DND-41 (cell line): ENCODE measurements around the gene SERPINB8.

Source experiments
- ATAC-seq: fragments of 200-7000 bp; cut with Tn5 transposase; 3 replicates; pipeline ENCODE4 v1.9.1; 2021; ENCODE audit warnings: low read depth; ENCODE audit not compliant: insufficient read depth
- DNase-seq: peaks from one replicate; pipeline ENCODE4 v3.0.0-alpha.2; 2020
- H2AFZ ChIP-seq: 2 replicates; pipeline ENCODE4 v1.6.0; 2012; ENCODE audit warnings: low read depth, low read length
- H3K27ac ChIP-seq: 2 replicates; pipeline ENCODE4 v1.5.1; 2012; ENCODE audit warnings: low read length, inconsistent platforms
- H3K27me3 ChIP-seq: fragments of 200-600 bp; sonication (generic); 2 replicates; pipeline ENCODE4 v1.6.0; 2012; ENCODE audit warnings: low read length, mild to moderate bottlenecking, inconsistent platforms; ENCODE audit not compliant: insufficient read depth, poor library complexity
- H3K36me3 ChIP-seq: 2 replicates; pipeline ENCODE4 v1.5.1; 2012; ENCODE audit warnings: low read length, inconsistent platforms; ENCODE audit not compliant: insufficient read depth
- H3K4me1 ChIP-seq: 2 replicates; pipeline ENCODE4 v1.5.1; 2012; ENCODE audit warnings: mild to moderate bottlenecking, low read length; ENCODE audit not compliant: insufficient read depth
- H3K4me2 ChIP-seq: 2 replicates; pipeline ENCODE4 v1.6.0; 2012; ENCODE audit warnings: mild to moderate bottlenecking, moderate library complexity, low read length, inconsistent platforms; ENCODE audit not compliant: insufficient read depth
- H3K4me3 ChIP-seq, 2 experiments: fragments of 200-600 bp in 1 of 2; shearing (Covaris generic) in 1 of 2; 2 replicates each; pipeline ENCODE4 v1.5.1; 2012 to 2016; ENCODE audit warnings: inconsistent platforms in 2 of 2, low read length in 2 of 2, mild to moderate bottlenecking in 2 of 2, low read depth in 1 of 2, moderate library complexity in 1 of 2
- H3K79me2 ChIP-seq: 2 replicates; pipeline ENCODE4 v1.6.0; 2012; ENCODE audit warnings: low read length, inconsistent platforms; ENCODE audit not compliant: insufficient read depth
- H3K9ac ChIP-seq: 2 replicates; pipeline ENCODE4 v1.6.0; 2012; ENCODE audit warnings: low read depth, mild to moderate bottlenecking, inconsistent platforms, low read length, moderate library complexity
- H3K9me3 ChIP-seq: 2 replicates; pipeline ENCODE4 v1.5.1; 2012; ENCODE audit warnings: low read length, moderate library complexity, mild to moderate bottlenecking, inconsistent platforms; ENCODE audit not compliant: insufficient read depth, severe bottlenecking
- H4K20me1 ChIP-seq: 2 replicates; pipeline ENCODE4 v1.6.0; 2012; ENCODE audit warnings: low read length; ENCODE audit not compliant: insufficient read depth
- EZH2 ChIP-seq: IDR thresholded peaks from 3 replicates; pipeline ENCODE4 v1.6.1; 2012; ENCODE audit warnings: borderline replicate concordance, low read depth, mild to moderate bottlenecking, moderate library complexity, low read length, inconsistent platforms; ENCODE audit not compliant: severe bottlenecking
- TF ChIP-seq, protein P1 (sequence below): IDR thresholded peaks from 2 replicates; pipeline ENCODE4 v1.5.1; 2012; ENCODE audit warnings: borderline replicate concordance, low read length, moderate library complexity, mild to moderate bottlenecking; ENCODE audit not compliant: poor library complexity, severe bottlenecking; ENCODE audit errors: extremely low read depth

Gene SERPINB8

DNA sequence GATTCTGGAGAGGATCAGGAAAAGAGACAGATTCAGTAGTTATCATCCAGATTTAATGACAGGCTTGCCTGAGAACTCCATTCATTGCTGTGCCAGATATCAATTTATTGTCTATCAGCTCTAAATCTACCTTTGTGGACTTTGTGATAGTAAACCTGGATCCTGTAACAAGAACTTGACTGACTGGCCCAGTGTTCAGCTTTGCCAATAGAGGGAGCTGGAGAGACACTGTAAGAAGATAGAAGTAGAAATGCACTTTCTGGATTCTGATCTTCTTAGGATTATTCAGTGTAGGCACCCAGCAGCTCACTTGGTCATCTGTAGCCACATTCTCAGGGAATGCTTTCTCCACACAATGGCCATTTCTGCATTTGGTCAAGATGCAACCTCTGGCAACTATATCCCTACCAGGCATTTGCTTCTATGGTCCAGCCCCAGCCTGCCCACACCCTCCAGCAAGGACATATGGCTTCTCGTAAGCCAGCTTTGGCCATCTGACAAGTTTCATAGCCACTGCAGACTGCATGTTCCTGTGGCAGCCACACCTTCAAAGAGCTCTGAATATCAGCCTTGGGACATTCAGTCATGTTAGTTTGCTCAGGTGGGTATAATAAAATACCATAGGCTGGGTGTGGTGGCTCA is 6.1 kb upstream of the SERPINB8 start:
- ATAC-seq (peak; percentile 91), DNase-seq (peak; percentile 63)
- H3K4me1 ChIP-seq = peaks cover 5% of the 10 kb centered on the region; the same call in 1 of the 2 replicates
- H3K4me2 ChIP-seq = no peak overlapping the region
- H3K79me2 ChIP-seq = no peaks in the 10 kb centered on the region
- no peaks in the 10 kb centered on the region for H4K20me1 ChIP-seq
- H3K27me3 ChIP-seq = peaks cover 3% of the 10 kb centered on the region
- H3K9ac ChIP-seq = no peak overlapping the region
- H2AFZ ChIP-seq = no peak overlapping the region
- no peak overlapping the region for H3K4me3 ChIP-seq
- H3K27ac ChIP-seq = no peak overlapping the region
- H3K36me3 ChIP-seq = no peaks in the 10 kb centered on the region
- TF ChIP-seq, protein P1, sequence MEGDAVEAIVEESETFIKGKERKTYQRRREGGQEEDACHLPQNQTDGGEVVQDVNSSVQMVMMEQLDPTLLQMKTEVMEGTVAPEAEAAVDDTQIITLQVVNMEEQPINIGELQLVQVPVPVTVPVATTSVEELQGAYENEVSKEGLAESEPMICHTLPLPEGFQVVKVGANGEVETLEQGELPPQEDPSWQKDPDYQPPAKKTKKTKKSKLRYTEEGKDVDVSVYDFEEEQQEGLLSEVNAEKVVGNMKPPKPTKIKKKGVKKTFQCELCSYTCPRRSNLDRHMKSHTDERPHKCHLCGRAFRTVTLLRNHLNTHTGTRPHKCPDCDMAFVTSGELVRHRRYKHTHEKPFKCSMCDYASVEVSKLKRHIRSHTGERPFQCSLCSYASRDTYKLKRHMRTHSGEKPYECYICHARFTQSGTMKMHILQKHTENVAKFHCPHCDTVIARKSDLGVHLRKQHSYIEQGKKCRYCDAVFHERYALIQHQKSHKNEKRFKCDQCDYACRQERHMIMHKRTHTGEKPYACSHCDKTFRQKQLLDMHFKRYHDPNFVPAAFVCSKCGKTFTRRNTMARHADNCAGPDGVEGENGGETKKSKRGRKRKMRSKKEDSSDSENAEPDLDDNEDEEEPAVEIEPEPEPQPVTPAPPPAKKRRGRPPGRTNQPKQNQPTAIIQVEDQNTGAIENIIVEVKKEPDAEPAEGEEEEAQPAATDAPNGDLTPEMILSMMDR = peak; percentile 88
- no peak for TF ChIP-seq EZH2
- H3K9me3 ChIP-seq = no peaks in the 10 kb centered on the region

DNA sequence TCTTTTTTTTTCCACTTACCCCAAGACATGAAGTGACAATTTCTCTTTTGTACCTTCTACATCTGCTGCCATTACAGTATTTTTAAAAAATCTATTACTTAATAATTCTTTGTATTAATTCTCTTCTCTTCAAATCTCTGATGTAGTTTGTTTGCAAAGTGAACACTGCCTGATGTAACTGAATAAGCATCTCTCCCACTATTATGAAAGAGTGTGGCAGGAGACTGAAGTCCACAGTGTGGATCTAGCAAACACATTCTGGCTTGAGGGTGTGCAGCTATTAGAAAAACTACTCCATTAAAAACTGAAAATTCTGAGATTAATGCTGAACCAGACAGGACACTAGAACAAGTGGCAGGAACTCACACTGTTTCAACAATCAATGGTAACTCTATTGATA is 5.0 kb upstream of the SERPINB8 start:
- TF ChIP-seq, protein P1 = no peak
- no peak for TF ChIP-seq EZH2
- Histone ChIP-seq H2AFZ (no peak overlapping the region), H3K27ac (no peak overlapping the region), H3K9me3 (no peaks in the 10 kb centered on the region), H4K20me1 (no peaks in the 10 kb centered on the region), H3K4me2 (no peak overlapping the region), H3K9ac (no peak overlapping the region), H3K4me3 (no peak overlapping the region), H3K4me1 (peaks cover 17% of the 10 kb centered on the region), H3K36me3 (no peaks in the 10 kb centered on the region), H3K27me3 (no peaks in the 10 kb centered on the region), H3K79me2 (no peaks in the 10 kb centered on the region; the same call in 1 of the 2 replicates)
- ATAC-seq = no peak
- DNase-seq = no peak

DNA sequence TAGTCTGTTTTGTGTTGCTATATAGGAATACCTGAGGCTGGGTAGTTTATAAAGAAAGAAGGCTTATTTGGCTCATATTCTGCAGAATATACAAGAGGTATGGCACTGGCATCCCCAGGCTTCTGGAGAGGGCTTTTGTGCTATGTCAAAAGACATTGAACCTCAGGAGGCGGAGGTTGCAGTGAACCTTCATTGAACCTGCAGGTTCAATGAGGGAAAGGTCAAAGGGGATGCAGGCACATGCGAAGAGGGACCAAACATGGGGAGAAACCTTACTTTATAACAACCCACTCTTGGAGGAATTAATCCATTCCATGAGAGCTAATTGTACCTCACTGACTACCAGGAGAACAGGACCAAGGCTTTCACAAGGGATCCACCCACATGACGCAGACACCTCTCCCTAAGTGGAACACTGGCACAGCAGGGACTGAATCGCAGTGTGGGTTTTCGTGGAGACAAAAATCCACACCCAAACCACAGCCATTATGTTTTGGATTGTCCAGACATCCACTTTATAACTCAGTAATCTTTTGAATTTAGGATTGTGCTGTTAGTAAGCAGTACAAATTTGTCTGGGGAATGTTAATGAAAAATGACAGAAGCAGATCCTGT is 4.1 kb upstream of the SERPINB8 start:
- Histone ChIP-seq H3K4me3 (no peak overlapping the region), H3K9me3 (no peaks in the 10 kb centered on the region), H3K4me1 (peaks cover 21% of the 10 kb centered on the region), H3K79me2 (no peaks in the 10 kb centered on the region; the same call in 1 of the 2 replicates), H3K36me3 (no peaks in the 10 kb centered on the region), H3K4me2 (no peak overlapping the region), H2AFZ (no peak overlapping the region), H3K27ac (no peak overlapping the region), H3K27me3 (no peaks in the 10 kb centered on the region), H4K20me1 (no peaks in the 10 kb centered on the region), H3K9ac (no peak overlapping the region)
- DNase-seq (no peak), ATAC-seq (no peak)
- TF ChIP-seq EZH2 = no peak
- TF ChIP-seq, protein P1 = no peak
